C4-2B (cell line): ENCODE data around the gene FOXP1.
"Not testable (repeated sequence)": the region's sequence is repeated elsewhere in the genome, so short reads cannot be mapped to it uniquely, and the experiment has no call there.

Experiments used
- ZFX ChIP-seq: fragments of 450-650 bp; IDR thresholded peaks from 2 replicates; pipeline ENCODE4 v1.6.1; 2017
- TF ChIP-seq, protein P1 (sequence below): fragments of 450-650 bp; conservative IDR thresholded peaks from 2 replicates; pipeline ENCODE4 v1.5.1; 2017; ENCODE audit warnings: mild to moderate bottlenecking

DNA sequence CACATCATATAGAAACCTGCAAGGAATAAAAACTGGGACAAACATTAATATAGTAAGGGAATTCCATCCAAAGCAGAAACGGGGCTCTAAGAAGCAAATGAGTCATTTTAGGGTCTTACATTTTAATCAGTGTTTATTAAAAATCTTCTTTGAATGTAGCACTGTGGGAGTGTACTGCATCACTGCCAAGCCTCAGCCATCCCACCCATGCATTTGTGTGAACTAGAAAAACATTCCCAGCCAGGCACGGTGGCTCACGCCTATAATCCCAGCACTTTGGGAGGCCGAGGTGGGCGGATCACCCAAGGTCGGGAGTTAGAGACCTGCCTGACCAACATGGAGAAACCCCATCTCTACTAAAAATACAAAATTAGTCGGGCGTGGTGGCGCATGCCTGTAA is 57.1 kb downstream of the FOXP1 start:
- TF ChIP-seq, protein P1, sequence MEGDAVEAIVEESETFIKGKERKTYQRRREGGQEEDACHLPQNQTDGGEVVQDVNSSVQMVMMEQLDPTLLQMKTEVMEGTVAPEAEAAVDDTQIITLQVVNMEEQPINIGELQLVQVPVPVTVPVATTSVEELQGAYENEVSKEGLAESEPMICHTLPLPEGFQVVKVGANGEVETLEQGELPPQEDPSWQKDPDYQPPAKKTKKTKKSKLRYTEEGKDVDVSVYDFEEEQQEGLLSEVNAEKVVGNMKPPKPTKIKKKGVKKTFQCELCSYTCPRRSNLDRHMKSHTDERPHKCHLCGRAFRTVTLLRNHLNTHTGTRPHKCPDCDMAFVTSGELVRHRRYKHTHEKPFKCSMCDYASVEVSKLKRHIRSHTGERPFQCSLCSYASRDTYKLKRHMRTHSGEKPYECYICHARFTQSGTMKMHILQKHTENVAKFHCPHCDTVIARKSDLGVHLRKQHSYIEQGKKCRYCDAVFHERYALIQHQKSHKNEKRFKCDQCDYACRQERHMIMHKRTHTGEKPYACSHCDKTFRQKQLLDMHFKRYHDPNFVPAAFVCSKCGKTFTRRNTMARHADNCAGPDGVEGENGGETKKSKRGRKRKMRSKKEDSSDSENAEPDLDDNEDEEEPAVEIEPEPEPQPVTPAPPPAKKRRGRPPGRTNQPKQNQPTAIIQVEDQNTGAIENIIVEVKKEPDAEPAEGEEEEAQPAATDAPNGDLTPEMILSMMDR, result not testable (repeated sequence)
- TF ChIP-seq ZFX, result not testable (repeated sequence)
